Measurements from ENCODE around the gene TAGAP. TPM values are rescaled to one million over a fixed set of nuclear protein-coding genes. Genes with fewer than 3 reads are reported as not detected.
A peak's percentile ranks its signal among the peaks of the same experiment; 100 is the strongest.

The TAGAP gene
- total and polyA plus RNA-seq, 10 of the 15 experiments (the other 5 are each of a cell fraction or from before 2014, with no cell fraction given), result 5.3 to 27.4 (median 18.9) TPM

- no peak for TF ChIP-seq E2F8 (IDR thresholded peaks at IDR 0.05; ENCODE audit: low read depth, partially characterized antibody)
- no peak for TF ChIP-seq ESRRA (IDR thresholded peaks at IDR 0.05; ENCODE audit: low read length)
- TF ChIP-seq BCL11A (IDR thresholded peaks at IDR 0.05; ENCODE audit: low read depth, low read length), result no peak
- TF ChIP-seq IRF4 (IDR thresholded peaks at IDR 0.05; ENCODE audit: low read depth, low read length), result no peak
- 0 out of 2 replicates have a peak, but pooled peaks have one; percentile 34 for TF ChIP-seq PML (IDR thresholded peaks at IDR 0.05; ENCODE audit: low read length)
- no peak for TF ChIP-seq SUPT20H (IDR thresholded peaks at IDR 0.05; ENCODE audit: borderline replicate concordance, control insufficient read depth, low read depth, low read length)
- TF ChIP-seq IRF5 (IDR thresholded peaks at IDR 0.05; ENCODE audit: borderline replicate concordance), result no peak
Measured at GRCh38 chr6:159062564-159062945, 17.8 kb upstream of the TAGAP start (continued).
